Measurements from ENCODE around the gene SLC9A8. TPM values are rescaled to one million over a fixed set of nuclear protein-coding genes. Genes with fewer than 3 reads are reported as not detected.

The SLC9A8 gene
- total RNA-seq, 1 experiment from 2014 or later, result 7.5 TPM

DNA sequence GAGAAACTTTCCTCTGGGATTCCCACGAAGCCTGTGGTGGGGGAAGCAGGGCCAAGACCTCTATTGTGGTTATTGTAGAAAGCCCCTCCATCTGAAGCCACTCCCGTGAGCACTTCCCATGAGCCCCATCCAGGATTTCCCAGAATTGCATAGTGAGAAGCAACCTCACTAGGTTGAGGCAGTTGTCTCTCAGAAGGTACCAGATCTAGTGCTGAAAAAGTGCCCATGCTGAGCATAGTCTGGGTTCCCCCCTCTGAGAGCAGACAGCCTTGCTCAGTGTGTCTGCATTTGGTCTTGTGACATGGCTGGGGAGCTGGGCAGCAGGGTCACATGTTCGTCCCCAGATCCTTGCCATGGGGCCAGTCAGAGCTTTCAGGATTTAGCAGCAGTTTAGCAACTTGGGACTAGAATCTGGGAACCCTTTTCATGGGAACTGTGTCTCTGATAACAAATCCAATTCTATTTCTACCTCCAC is 38.6 kb downstream of the SLC9A8 start:
- Histone ChIP-seq H3K14ac (ENCODE audit: insufficient read depth, low read length) (no peak overlapping the region), H2BK20ac (ENCODE audit: low read depth, low read length, poor library complexity, severe bottlenecking) (no peak overlapping the region), H3K23ac (ENCODE audit: insufficient read length, low read depth, low read length) (no peak overlapping the region), H3K4me1 (ENCODE audit: insufficient read depth, low read length) (peaks cover 3% of the 10 kb centered on the region; the same call in 1 of the 2 replicates), H2AK5ac (ENCODE audit: insufficient read length, low read length) (no peak overlapping the region), H4K5ac (ENCODE audit: insufficient read length, low read depth, low read length) (no peak overlapping the region), H2BK12ac (ENCODE audit: insufficient read length, low read depth, low read length) (no peak overlapping the region), H2AFZ (ENCODE audit: low read length) (no peak overlapping the region), H3K9ac (ENCODE audit: extremely low read depth, insufficient read length, low read length) (no peak overlapping the region), H3K27ac (ENCODE audit: insufficient read length, low read depth, low read length) (no peak overlapping the region), H3K9me3 (ENCODE audit: control insufficient read depth, low read depth, low read length) (no peaks in the 10 kb centered on the region), H2BK15ac (ENCODE audit: low read depth, low read length) (no peak overlapping the region), H3K79me1 (ENCODE audit: insufficient read depth, low read depth, low read length, poor library complexity, severe bottlenecking) (no peaks in the 10 kb centered on the region), H3K79me2 (ENCODE audit: insufficient read depth, low read length) (no peaks in the 10 kb centered on the region), H3K4me2 (ENCODE audit: insufficient read depth, insufficient read length, low read length) (no peak overlapping the region), H4K20me1 (ENCODE audit: control insufficient read depth, insufficient read depth, insufficient read length) (no peaks in the 10 kb centered on the region), H3T11ph (ENCODE audit: low read length) (no peak overlapping the region), H2BK120ac (ENCODE audit: low read depth, low read length, poor library complexity, severe bottlenecking) (no peak overlapping the region), H4K91ac (ENCODE audit: insufficient read length, low read depth, low read length) (no peak overlapping the region), H4K8ac (replicated peaks; ENCODE audit: insufficient read length, low read depth, low read length) (no peak overlapping the region), H3K27me3 (ENCODE audit: insufficient read depth, low read length) (no peaks in the 10 kb centered on the region), H3K4ac (ENCODE audit: low read depth, low read length) (no peak overlapping the region), H3K56ac (ENCODE audit: insufficient read length, low read depth, low read length) (no peak overlapping the region), H3K18ac (ENCODE audit: insufficient read length, low read depth, low read length) (no peak overlapping the region), H3K23me2 (ENCODE audit: insufficient read length, low read depth, low read length, poor library complexity, severe bottlenecking) (no peaks in the 10 kb centered on the region), H2BK5ac (ENCODE audit: insufficient read length, low read length) (no peak overlapping the region)
- Mint-ChIP-seq H3K36me3 (ENCODE audit: insufficient read depth in 1 of 3, low read depth in 3 of 3) (peaks cover 0 to 7% (median 0%) of the 10 kb centered on the region in 3 experiments; a peak in 1 of 7 replicates), H3K27ac (no peak overlapping the region), H3K27me3 (ENCODE audit: low read depth) (no peaks in the 10 kb centered on the region), H3K4me3 (no peak overlapping the region), H3K4me1 (peaks cover 31 to 61% of the 10 kb centered on the region in 2 experiments), H3K9me3 (no peaks in the 10 kb centered on the region)
- TF ChIP-seq, protein P1, sequence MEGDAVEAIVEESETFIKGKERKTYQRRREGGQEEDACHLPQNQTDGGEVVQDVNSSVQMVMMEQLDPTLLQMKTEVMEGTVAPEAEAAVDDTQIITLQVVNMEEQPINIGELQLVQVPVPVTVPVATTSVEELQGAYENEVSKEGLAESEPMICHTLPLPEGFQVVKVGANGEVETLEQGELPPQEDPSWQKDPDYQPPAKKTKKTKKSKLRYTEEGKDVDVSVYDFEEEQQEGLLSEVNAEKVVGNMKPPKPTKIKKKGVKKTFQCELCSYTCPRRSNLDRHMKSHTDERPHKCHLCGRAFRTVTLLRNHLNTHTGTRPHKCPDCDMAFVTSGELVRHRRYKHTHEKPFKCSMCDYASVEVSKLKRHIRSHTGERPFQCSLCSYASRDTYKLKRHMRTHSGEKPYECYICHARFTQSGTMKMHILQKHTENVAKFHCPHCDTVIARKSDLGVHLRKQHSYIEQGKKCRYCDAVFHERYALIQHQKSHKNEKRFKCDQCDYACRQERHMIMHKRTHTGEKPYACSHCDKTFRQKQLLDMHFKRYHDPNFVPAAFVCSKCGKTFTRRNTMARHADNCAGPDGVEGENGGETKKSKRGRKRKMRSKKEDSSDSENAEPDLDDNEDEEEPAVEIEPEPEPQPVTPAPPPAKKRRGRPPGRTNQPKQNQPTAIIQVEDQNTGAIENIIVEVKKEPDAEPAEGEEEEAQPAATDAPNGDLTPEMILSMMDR (conservative IDR thresholded peaks at IDR 0.05), result no peak
- no CpG with 5 or more reads among the region's 3 CpGs for WGBS (ENCODE audit: extremely low coverage, insufficient read length, low lambda C conversion rate)
- no peak for DNase-seq

Measured in H9 (cell line).